Measurements from ENCODE around the gene TSC22D1. TPM values are rescaled to one million over a fixed set of nuclear protein-coding genes. Genes with fewer than 3 reads are reported as not detected.
A peak's percentile ranks its signal among the peaks of the same experiment; 100 is the strongest.

The TSC22D1 gene
- total RNA-seq, 1 donor from 2014 or later = 97.7 TPM

GRCh38 chr13:44592216-44592847 lies 16.2 kb upstream of the TSC22D1 start:
- Histone ChIP-seq H3K27me3 (no peaks in the 10 kb centered on the region), H3K4me3 (no peak overlapping the region), H3K36me3 (no peaks in the 10 kb centered on the region), H3K4me1 (no peaks in the 10 kb centered on the region), H3K27ac (no peak overlapping the region), H3K9me3 (no peaks in the 10 kb centered on the region)
- TF ChIP-seq CTCF (IDR thresholded peaks at IDR 0.05) = no peak
- intact Hi-C loops (cut with DNase I) = no loop called here
- DNase-seq (ENCODE audit: low spot score in 2 of 2) = no peak

GRCh38 chr13:44591316-44591715 lies 15.2 kb upstream of the TSC22D1 start:
- Histone ChIP-seq H3K36me3 (no peaks in the 10 kb centered on the region), H3K27me3 (no peaks in the 10 kb centered on the region), H3K4me1 (no peaks in the 10 kb centered on the region), H3K9me3 (no peaks in the 10 kb centered on the region), H3K27ac (no peak overlapping the region), H3K4me3 (no peak overlapping the region)
- intact Hi-C loops (cut with DNase I) = no loop called here
- TF ChIP-seq CTCF (IDR thresholded peaks at IDR 0.05) = no peak
- no peak for DNase-seq (ENCODE audit: low spot score in 2 of 2)

GRCh38 chr13:44583137-44583536 lies 7.0 kb upstream of the TSC22D1 start:
- TF ChIP-seq CTCF (IDR thresholded peaks at IDR 0.05) = no peak
- no peaks in the 10 kb centered on the region for H3K27me3 ChIP-seq
- peaks cover 0 to 10% of the 10 kb centered on the region in 2 donors for H3K4me1 ChIP-seq
- no peak overlapping the region for H3K4me3 ChIP-seq
- no peaks in the 10 kb centered on the region for H3K9me3 ChIP-seq
- H3K36me3 ChIP-seq = no peaks in the 10 kb centered on the region
- DNase-seq (ENCODE audit: low spot score in 2 of 2) = no peak
- no peak overlapping the region for H3K27ac ChIP-seq
- intact Hi-C loops (cut with DNase I) = no loop called here

- Histone ChIP-seq H3K27ac (peak overlapping the region; percentile 98), H3K4me1 (peaks cover 10 to 21% of the 10 kb centered on the region in 2 donors), H3K9me3 (no peaks in the 10 kb centered on the region), H3K4me3 (peak overlapping the region; percentile 66 to 97), H3K27me3 (no peaks in the 10 kb centered on the region), H3K36me3 (no peaks in the 10 kb centered on the region)
- TF ChIP-seq CTCF (IDR thresholded peaks at IDR 0.05) = no peak
- intact Hi-C loops (cut with DNase I) = loop anchor here (5.0 to 10.0 kb wide), 4 partner anchors 134 to 747 kb away; no protein-coding TSS in a partner anchor
- no peak for DNase-seq (ENCODE audit: low spot score in 2 of 2)
Measured at GRCh38 chr13:44578067-44578400, 1.9 kb upstream of the TSC22D1 start.

GRCh38 chr13:44577236-44578066 lies 1.3 kb upstream of the TSC22D1 start:
- intact Hi-C loops (cut with DNase I) = loop anchor here (1.0 to 10.0 kb wide), 8 partner anchors 91 to 747 kb away; no protein-coding TSS in a partner anchor
- peak in 1 of 3 experiments; percentile 20 for TF ChIP-seq CTCF (IDR thresholded peaks at IDR 0.05)
- Histone ChIP-seq H3K4me1 (peaks cover 10 to 21% of the 10 kb centered on the region in 2 donors), H3K36me3 (no peaks in the 10 kb centered on the region), H3K9me3 (no peaks in the 10 kb centered on the region), H3K4me3 (peak overlapping the region; percentile 66 to 97), H3K27ac (peak overlapping the region; percentile 98), H3K27me3 (no peaks in the 10 kb centered on the region)
- peak; percentile 84 to 97 for DNase-seq (ENCODE audit: low spot score in 2 of 2)
